Glutamatergic neuron (in vitro differentiated cells): ENCODE data around the gene CAMTA1. TPM values are rescaled to one million over a fixed set of nuclear protein-coding genes. Genes with fewer than 3 reads are reported as not detected.
A peak's percentile ranks its signal among the peaks of the same experiment; 100 is the strongest.

Source experiments
- DNase-seq: peaks from one replicate; pipeline ENCODE4 v3.0.0; 2022
- H3K27ac Mint-ChIP-seq: one replicate; pipeline ENCODE4 v1.8.0; 2020; ENCODE audit warnings: mild to moderate bottlenecking, mixed read lengths, inconsistent platforms; ENCODE audit not compliant: unreplicated experiment
- H3K27me3 Mint-ChIP-seq: one replicate; pipeline ENCODE4 v1.8.0; 2020; ENCODE audit warnings: mild to moderate bottlenecking, moderate library complexity, mixed read lengths, inconsistent platforms; ENCODE audit not compliant: unreplicated experiment
- H3K36me3 Mint-ChIP-seq: one replicate; pipeline ENCODE4 v1.8.0; 2020; ENCODE audit warnings: mild to moderate bottlenecking, mixed read lengths, inconsistent platforms; ENCODE audit not compliant: unreplicated experiment
- H3K4me1 Mint-ChIP-seq: one replicate; pipeline ENCODE4 v1.8.0; 2020; ENCODE audit warnings: mild to moderate bottlenecking, low read depth, mixed read lengths, inconsistent platforms; ENCODE audit not compliant: unreplicated experiment
- H3K4me3 Mint-ChIP-seq: one replicate; pipeline ENCODE4 v1.8.0; 2020; ENCODE audit warnings: mild to moderate bottlenecking, mixed read lengths, inconsistent platforms; ENCODE audit not compliant: unreplicated experiment
- H3K9me3 Mint-ChIP-seq: one replicate; pipeline ENCODE4 v1.8.0; 2020; ENCODE audit warnings: mild to moderate bottlenecking, moderate library complexity, mixed read lengths, inconsistent platforms; ENCODE audit not compliant: unreplicated experiment
- CTCF ChIP-seq: fragments of 200-600 bp; sonication (generic); IDR thresholded peaks from one replicate; pipeline ENCODE4 v1.5.0; 2021; ENCODE audit not compliant: partially characterized antibody, unreplicated experiment
- total RNA-seq: library from RNA; stranded (reverse); fragmentation: NEBNext Ultra II Directional; extraction: Animal tissue kit (Norgen Biotek cat#: 25700); gene quantifications from one replicate; pipeline ENCODE4 v1.2.1, GENCODE V29; 2021; ENCODE audit not compliant: unreplicated experiment

CAMTA1 gene
- total RNA-seq, 1 donor from 2014 or later = 77.2 TPM

DNA sequence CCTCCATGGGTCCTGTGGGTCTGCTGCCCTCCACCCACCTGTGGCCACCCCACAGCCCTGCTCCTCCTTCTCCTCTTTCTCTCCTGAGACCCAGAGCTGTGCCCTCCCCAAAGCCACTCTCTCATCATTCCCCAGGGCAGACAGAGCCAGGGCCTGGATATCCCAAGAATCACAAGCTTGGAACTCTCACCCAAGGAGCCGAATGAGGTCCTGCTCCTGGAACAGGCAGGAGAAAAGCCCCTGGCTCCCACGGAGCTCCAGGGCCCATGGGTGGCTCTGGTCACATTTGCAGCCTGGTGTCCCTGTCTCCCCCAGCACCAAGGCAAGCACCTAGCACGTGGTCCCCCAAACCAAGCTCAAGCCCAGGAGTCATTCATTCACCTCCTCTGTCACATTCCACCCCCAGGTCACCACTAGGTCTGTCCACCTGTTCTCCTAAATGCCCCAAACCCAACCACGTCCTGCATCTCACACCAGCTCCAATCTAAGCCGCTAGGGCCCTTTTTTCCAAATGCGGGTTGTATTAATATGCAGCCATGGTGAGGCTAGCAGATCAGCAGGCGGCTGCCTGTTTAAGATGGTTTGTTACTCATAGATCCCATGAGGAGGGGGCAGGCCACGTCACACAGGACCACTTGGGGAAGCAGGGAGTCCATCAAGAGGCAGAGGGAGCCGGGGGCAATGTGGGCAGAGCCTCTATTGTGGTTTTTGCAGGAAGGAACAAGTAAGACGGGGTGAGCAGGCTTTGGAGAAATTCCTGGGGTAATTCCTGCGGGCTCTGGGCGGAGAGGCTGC, 770.3 kb downstream of the CAMTA1 start:
- Mint-ChIP-seq H3K27me3 (peaks cover 11% of the 10 kb centered on the region), H3K4me3 (no peak overlapping the region), H3K27ac (no peak overlapping the region), H3K36me3 (peaks cover 6% of the 10 kb centered on the region), H3K4me1 (peaks cover 13% of the 10 kb centered on the region), H3K9me3 (peaks cover 8% of the 10 kb centered on the region)
- no peak for TF ChIP-seq CTCF
- peak; percentile 5 for DNase-seq

DNA sequence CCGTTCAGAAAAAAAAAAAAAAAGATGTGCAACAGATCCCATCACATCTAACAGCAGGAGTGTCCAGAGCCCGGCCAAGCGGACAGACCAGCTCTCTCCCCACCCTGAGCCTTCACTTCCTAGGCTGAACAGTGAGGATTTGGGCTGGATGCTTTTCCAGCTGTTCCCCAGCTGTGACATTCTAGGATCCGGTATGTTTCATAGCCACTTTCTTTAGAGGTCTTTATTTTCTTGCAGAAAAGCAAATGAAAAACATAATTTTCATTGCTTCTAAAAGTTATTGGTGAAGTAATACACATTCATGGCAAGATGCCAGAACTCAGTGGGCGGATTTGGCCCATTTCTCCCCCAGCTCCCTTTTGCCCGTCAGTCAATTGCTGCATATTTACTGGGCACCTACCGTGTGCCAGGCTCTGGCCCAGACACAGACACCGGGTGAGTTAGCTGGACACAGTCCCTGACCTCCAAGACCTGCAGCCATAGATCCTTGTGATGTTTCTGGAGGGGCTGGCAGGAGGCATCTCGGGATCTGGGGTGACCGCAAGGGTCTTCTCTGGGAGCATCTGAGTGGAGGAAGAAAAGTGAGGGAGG, 772.1 kb downstream of the CAMTA1 start:
- peaks cover 8% of the 10 kb centered on the region for H3K9me3 Mint-ChIP-seq
- DNase-seq = no peak
- peaks cover 6% of the 10 kb centered on the region for H3K36me3 Mint-ChIP-seq
- TF ChIP-seq CTCF = no peak
- no peak overlapping the region for H3K4me3 Mint-ChIP-seq
- H3K27ac Mint-ChIP-seq = no peak overlapping the region
- peaks cover 12% of the 10 kb centered on the region for H3K27me3 Mint-ChIP-seq
- H3K4me1 Mint-ChIP-seq = peaks cover 9% of the 10 kb centered on the region

DNA sequence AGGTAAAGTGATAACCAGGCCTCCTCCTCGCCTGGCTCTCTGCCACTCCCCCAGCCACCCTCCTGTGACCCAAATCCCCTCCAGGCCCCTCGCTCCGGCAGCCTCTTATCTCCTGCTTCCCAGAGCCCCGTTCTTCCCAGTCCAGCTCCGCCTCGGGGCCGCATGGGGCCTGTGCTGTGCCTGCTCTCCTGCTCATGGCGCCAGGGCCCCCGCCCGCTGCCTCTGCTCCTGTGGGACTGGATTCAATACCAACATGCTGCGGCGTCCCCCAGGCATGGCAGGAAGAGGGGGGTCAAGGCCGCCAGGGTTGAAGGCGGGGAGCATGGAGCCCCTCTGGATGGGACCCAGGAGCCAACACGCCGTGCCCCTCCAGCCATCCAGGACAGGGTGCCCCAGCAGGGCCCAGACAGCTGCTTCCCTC, 772.8 kb downstream of the CAMTA1 start:
- Mint-ChIP-seq H3K36me3 (peaks cover 3% of the 10 kb centered on the region), H3K27ac (no peak overlapping the region), H3K27me3 (peaks cover 10% of the 10 kb centered on the region), H3K9me3 (peaks cover 7% of the 10 kb centered on the region), H3K4me3 (no peak overlapping the region), H3K4me1 (peaks cover 7% of the 10 kb centered on the region)
- no peak for TF ChIP-seq CTCF
- peak; percentile 23 for DNase-seq

GRCh38 chr1:7558481-7558880, 773.2 kb downstream of the CAMTA1 start:
- Mint-ChIP-seq H3K4me1 (peaks cover 5% of the 10 kb centered on the region), H3K9me3 (peaks cover 5% of the 10 kb centered on the region), H3K27me3 (peaks cover 9% of the 10 kb centered on the region), H3K36me3 (no peaks in the 10 kb centered on the region), H3K27ac (no peak overlapping the region), H3K4me3 (no peak overlapping the region)
- DNase-seq = peak; percentile 5
- no peak for TF ChIP-seq CTCF
